Adrenal gland (tissue), 5 donors: ENCODE measurements around the gene PLP2.

Experiments
- CTCF ChIP-seq, 6 experiments: fragments of 450-650 bp in 4 of 6; fragments of 200-600 bp in 2 of 6; sonication (generic) in 1 of 6; IDR thresholded peaks; 1 replicate in 5 of 6; 2 replicates in 1 of 6; pipeline versions ENCODE4 v1.5.1 to v1.8.0; 2016 to 2021; ENCODE audit warnings: antibody characterized with exemption in 6 of 6, mild to moderate bottlenecking in 2 of 6, moderate library complexity in 1 of 6
- POLR2A ChIP-seq, 2 donors: fragments of 450-650 bp; IDR thresholded peaks; one replicate each; pipeline ENCODE4 v1.6.1; 2017; ENCODE audit warnings: antibody characterized with exemption in 2 of 2, mild to moderate bottlenecking in 2 of 2, moderate library complexity in 1 of 2
- donor health status: DM: no; HTN: no; CAD: no.

DNA sequence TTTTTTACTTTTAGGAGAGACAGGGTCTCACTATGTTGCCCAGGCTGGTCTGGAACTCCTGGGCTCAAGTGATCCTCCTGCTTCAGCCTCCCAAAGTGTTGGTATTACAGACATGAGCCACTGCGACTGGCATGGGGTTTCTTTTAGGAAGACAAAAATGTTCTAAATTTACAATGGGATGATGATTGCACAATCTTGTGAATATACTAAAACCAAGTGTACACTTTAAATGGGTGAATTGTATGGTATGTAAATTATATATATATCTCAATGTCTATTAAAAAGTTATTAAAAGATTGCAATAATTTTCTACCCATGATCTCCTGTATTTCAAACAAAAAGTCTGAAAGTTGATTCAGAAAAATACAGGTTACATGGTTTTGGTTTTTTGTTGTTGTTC, 18.2 kb upstream of the PLP2 start:
- TF ChIP-seq CTCF (IDR thresholded peaks at IDR 0.05) (no peak), POLR2A (IDR thresholded peaks at IDR 0.05) (no peak)
